Activated CD8-positive, alpha-beta T cell treated with anti-CD3 and anti-CD28 coated beads for 36 hours (primary cell): ENCODE results near the gene ANKFN1. TPM values are rescaled to one million over a fixed set of nuclear protein-coding genes. Genes with fewer than 3 reads are reported as not detected.

Experiments used
- ATAC-seq: fragments of 200-7000 bp; cut with Tn5 transposase; one replicate; pipeline ENCODE4 v1.10.0; 2021; ENCODE audit warnings: mild to moderate bottlenecking, moderate library complexity
- CTCF ChIA-PET: fragments of 350-600 bp; sonication (Branson Sonifier 250); formaldehyde crosslinking; loops from one replicate; lab custom pipeline; 2021; ENCODE audit warnings: antibody characterized with exemption; lab: Charles Lee
- POLR2A ChIA-PET: fragments of 350-600 bp; sonication (Branson Sonifier 250); formaldehyde crosslinking; loops from one replicate; lab custom pipeline; 2021; ENCODE audit warnings: antibody characterized with exemption; lab: Charles Lee
- DNase-seq: peaks from one replicate; pipeline ENCODE4 v3.0.0-alpha.2; 2020
- H3K27ac Mint-ChIP-seq: one replicate; pipeline ENCODE4 v1.8.0; 2021; ENCODE audit warnings: mild to moderate bottlenecking, mixed read lengths
- H3K27me3 Mint-ChIP-seq: one replicate; pipeline ENCODE4 v1.8.0; 2021; ENCODE audit warnings: mixed read lengths
- H3K36me3 Mint-ChIP-seq: one replicate; pipeline ENCODE4 v1.8.0; 2021; ENCODE audit warnings: low read depth, mixed read lengths
- H3K4me1 Mint-ChIP-seq: one replicate; pipeline ENCODE4 v1.8.0; 2021; ENCODE audit warnings: low read depth, mixed read lengths
- H3K4me3 Mint-ChIP-seq: one replicate; pipeline ENCODE4 v1.8.0; 2021; ENCODE audit warnings: mild to moderate bottlenecking, moderate library complexity, mixed read lengths
- H3K9me3 Mint-ChIP-seq: one replicate; pipeline ENCODE4 v1.8.0; 2021; ENCODE audit warnings: mixed read lengths
- CTCF ChIP-seq: fragments of 200-600 bp; IDR thresholded peaks from one replicate; pipeline ENCODE4 v1.8.0; 2022; ENCODE audit warnings: antibody characterized with exemption, mild to moderate bottlenecking
- intact Hi-C: fragments of 100-400 bp; cut with micrococcal nuclease; formaldehyde crosslinking; loops from one replicate; pipeline ENCODE4 v1.10.0; 2022
- total RNA-seq, 2 experiments: library from RNA; stranded (reverse); gene quantifications; one replicate each; pipeline ENCODE4 v1.2.3, GENCODE V29; 2021

Gene ANKFN1
- total RNA-seq, 2 experiments from 2014 or later, result not detected

GRCh38 chr17:56497132-56497531 is 343.9 kb downstream of the ANKFN1 start:
- no peak for DNase-seq
- H3K27me3 Mint-ChIP-seq, result no peaks in the 10 kb centered on the region
- H3K27ac Mint-ChIP-seq, result no peak overlapping the region
- TF ChIP-seq CTCF, result no peak
- CTCF ChIA-PET, result interaction anchor here (1.0 to 5.3 kb wide), 5 partner anchors 10 to 219 kb away, joined by 3 to 61 read pairs (median 4); no protein-coding TSS in a partner anchor
- no peaks in the 10 kb centered on the region for H3K4me1 Mint-ChIP-seq
- H3K36me3 Mint-ChIP-seq, result no peaks in the 10 kb centered on the region
- H3K4me3 Mint-ChIP-seq, result no peak overlapping the region
- H3K9me3 Mint-ChIP-seq, result no peaks in the 10 kb centered on the region
- intact Hi-C loops, result loop anchor here (5.0 kb wide), 1 partner anchor 220 kb away; no protein-coding TSS in a partner anchor
- POLR2A ChIA-PET, result no interaction called here
- ATAC-seq, result no peak

GRCh38 chr17:56499799-56500388 is 346.6 kb downstream of the ANKFN1 start:
- Mint-ChIP-seq H3K27me3 (no peaks in the 10 kb centered on the region), H3K27ac (no peak overlapping the region), H3K4me3 (no peak overlapping the region), H3K9me3 (no peaks in the 10 kb centered on the region), H3K4me1 (no peaks in the 10 kb centered on the region), H3K36me3 (no peaks in the 10 kb centered on the region)
- ATAC-seq, result no peak
- peak; percentile 58 for DNase-seq
- TF ChIP-seq CTCF, result peak; percentile 66
- ChIA-PET CTCF (interaction anchor here (0.6 to 5.3 kb wide), 34 partner anchors 10 to 280 kb away, joined by 3 to 61 read pairs (median 4); no protein-coding TSS in a partner anchor), POLR2A (interaction anchor here (1.0 kb wide), 1 partner anchor 8 kb away, joined by 3 read pairs; no protein-coding TSS in a partner anchor)
- intact Hi-C loops, result loop anchor here (5.0 kb wide), 1 partner anchor 217 kb away; no protein-coding TSS in a partner anchor

- ChIA-PET POLR2A (no interaction called here), CTCF (interaction anchor here (1.0 to 4.4 kb wide), 4 partner anchors 9 to 214 kb away, joined by 3 to 27 read pairs (median 4); no protein-coding TSS in a partner anchor)
- no peaks in the 10 kb centered on the region for H3K4me1 Mint-ChIP-seq
- no peak overlapping the region for H3K27ac Mint-ChIP-seq
- TF ChIP-seq CTCF, result no peak
- no peaks in the 10 kb centered on the region for H3K36me3 Mint-ChIP-seq
- DNase-seq, result no peak
- intact Hi-C loops, result no loop called here
- no peak for ATAC-seq
- no peak overlapping the region for H3K4me3 Mint-ChIP-seq
- H3K27me3 Mint-ChIP-seq, result no peaks in the 10 kb centered on the region
- H3K9me3 Mint-ChIP-seq, result no peaks in the 10 kb centered on the region
Observed at GRCh38 chr17:56502120-56502654, 348.9 kb downstream of the ANKFN1 start.

GRCh38 chr17:56505154-56505756 is 352.0 kb downstream of the ANKFN1 start:
- Mint-ChIP-seq H3K4me3 (no peak overlapping the region), H3K27ac (no peak overlapping the region), H3K9me3 (no peaks in the 10 kb centered on the region), H3K27me3 (peaks cover 2% of the 10 kb centered on the region), H3K4me1 (no peaks in the 10 kb centered on the region), H3K36me3 (no peaks in the 10 kb centered on the region)
- ChIA-PET POLR2A (no interaction called here), CTCF (interaction anchor here (4.4 kb wide), 1 partner anchor 211 kb away, joined by 27 read pairs; no protein-coding TSS in a partner anchor)
- DNase-seq (no peak), ATAC-seq (no peak)
- TF ChIP-seq CTCF, result no peak
- intact Hi-C loops, result no loop called here

- no peaks in the 10 kb centered on the region for H3K36me3 Mint-ChIP-seq
- H3K4me3 Mint-ChIP-seq, result no peak overlapping the region
- peaks cover 2% of the 10 kb centered on the region for H3K27me3 Mint-ChIP-seq
- DNase-seq (no peak), ATAC-seq (no peak)
- ChIA-PET POLR2A (no interaction called here), CTCF (no interaction called here)
- no peak overlapping the region for H3K27ac Mint-ChIP-seq
- H3K4me1 Mint-ChIP-seq, result no peaks in the 10 kb centered on the region
- H3K9me3 Mint-ChIP-seq, result no peaks in the 10 kb centered on the region
- no peak for TF ChIP-seq CTCF
- intact Hi-C loops, result no loop called here
Observed at GRCh38 chr17:56506349-56506748, 353.1 kb downstream of the ANKFN1 start.
